HepG2 (cell line): ENCODE measurements around the gene SARS2. TPM values are rescaled to one million over a fixed set of nuclear protein-coding genes. Genes with fewer than 3 reads are reported as not detected.

Experiments
- ARID3A ChIP-seq: IDR thresholded peaks from 2 replicates; pipeline ENCODE4 v1.6.1; 2012; ENCODE audit warnings: low read depth, low read length, improper control_type of control experiment
- ARID4A ChIP-seq: sonication (generic); formaldehyde crosslinking; IDR thresholded peaks from 2 replicates; pipeline ENCODE4 v1.5.0; 2020; ENCODE audit warnings: mild to moderate bottlenecking, missing genetic modification reagents, borderline replicate concordance
- BCL6 ChIP-seq: IDR thresholded peaks from 2 replicates; pipeline ENCODE4 v1.6.1; 2016; ENCODE audit warnings: missing genetic modification reagents, missing compliant biosample characterization
- CERS6 ChIP-seq: sonication (generic); formaldehyde crosslinking; IDR thresholded peaks from 2 replicates; pipeline ENCODE4 v1.5.0; 2020; ENCODE audit warnings: missing genetic modification reagents
- ERF ChIP-seq: IDR thresholded peaks from 2 replicates; pipeline ENCODE4 v1.6.1; 2018; ENCODE audit warnings: missing biosample characterization, missing genetic modification reagents
- GATAD2A ChIP-seq: IDR thresholded peaks from 2 replicates; pipeline ENCODE4 v1.6.1; 2016
- KAT2B ChIP-seq: fragments of 150-350 bp; IDR thresholded peaks from 2 replicates; pipeline ENCODE4 v1.6.1; 2014; ENCODE audit warnings: low read depth, low read length, borderline replicate concordance
- KLF15 ChIP-seq: sonication (generic); formaldehyde crosslinking; IDR thresholded peaks from 2 replicates; pipeline ENCODE4 v1.8.1; 2023; ENCODE audit warnings: borderline replicate concordance, mild to moderate bottlenecking, inconsistent platforms, missing genetic modification reagents, mixed read lengths
- LBX2 ChIP-seq: sonication (generic); formaldehyde crosslinking; IDR thresholded peaks from 2 replicates; pipeline ENCODE4 v1.5.0; 2020; ENCODE audit warnings: missing genetic modification reagents, mild to moderate bottlenecking, borderline replicate concordance
- NBN ChIP-seq: fragments of 450-650 bp; conservative IDR thresholded peaks from 2 replicates; pipeline ENCODE4 v1.6.1; 2017
- PHB2 ChIP-seq: fragments of 450-650 bp; IDR thresholded peaks from 2 replicates; pipeline ENCODE4 v1.6.1; 2018; ENCODE audit not compliant: partially characterized antibody
- PHF21A ChIP-seq: sonication (generic); formaldehyde crosslinking; IDR thresholded peaks from 2 replicates; pipeline ENCODE4 v1.5.0; 2020; ENCODE audit warnings: mild to moderate bottlenecking, missing genetic modification reagents
- SALL2 ChIP-seq: sonication (generic); formaldehyde crosslinking; IDR thresholded peaks from 2 replicates; pipeline ENCODE4 v1.8.1; 2023; ENCODE audit warnings: mild to moderate bottlenecking, missing genetic modification reagents, inconsistent platforms
- U2AF1 ChIP-seq: fragments of 200-400 bp; formaldehyde crosslinking; optimal IDR thresholded peaks from 2 replicates; pipeline ENCODE3; 2017; ENCODE audit warnings: mild to moderate bottlenecking, low read depth, low read length
- ZC3H13 ChIP-seq: sonication (generic); formaldehyde crosslinking; IDR thresholded peaks from 2 replicates; pipeline ENCODE4 v1.8.1; 2023; ENCODE audit warnings: mild to moderate bottlenecking, missing genetic modification reagents, moderate library complexity
- ZNF232 ChIP-seq: sonication (generic); formaldehyde crosslinking; IDR thresholded peaks from 2 replicates; pipeline ENCODE4 v1.4.0; 2020; ENCODE audit warnings: missing genetic modification reagents, borderline replicate concordance
- ZNF263 ChIP-seq: sonication (generic); formaldehyde crosslinking; IDR thresholded peaks from 2 replicates; pipeline ENCODE4 v1.4.0; 2020; ENCODE audit warnings: missing genetic modification reagents
- ZNF432 ChIP-seq: sonication (generic); formaldehyde crosslinking; IDR thresholded peaks from 2 replicates; pipeline ENCODE4 v1.5.0; 2020; ENCODE audit warnings: missing genetic modification reagents, mild to moderate bottlenecking, borderline replicate concordance
- ZNF580 ChIP-seq: IDR thresholded peaks from 2 replicates; pipeline ENCODE4 v1.6.1; 2016; ENCODE audit warnings: low read depth, borderline replicate concordance
- ZUFSP ChIP-seq: sonication (generic); formaldehyde crosslinking; IDR thresholded peaks from 2 replicates; pipeline ENCODE4 v1.9.0; 2021; ENCODE audit warnings: missing genetic modification reagents, mild to moderate bottlenecking, borderline replicate concordance
- polyA plus RNA-seq, 8 experiments: library from polyadenylated mRNA; depleted of rRNA in 3 of 8; stranded (reverse) in 7 of 8; unstranded in 1 of 8; fragments of >200 nt; fragmentation: Illumina TruSeq in 4 of 8; extraction: Trizol in 4 of 8; gene quantifications; 2 replicates each; pipeline versions ENCODE4 v1.2.1 to v1.2.3, GENCODE V29; 2011 to 2016; ENCODE audit warnings: low read depth in 4 of 8, missing spikeins in 1 of 8, mixed read lengths in 1 of 8; ENCODE audit not compliant: insufficient read depth in 1 of 8
- total RNA-seq, 5 experiments: library from RNA; depleted of rRNA; stranded (reverse); fragments of >200 nt; fragmentation: Illumina TruSeq; extraction: Trizol; gene quantifications; 2 replicates each; pipeline ENCODE4 v1.2.3, GENCODE V29; 2016; ENCODE audit warnings: low read depth in 1 of 5

The SARS2 gene
- total and polyA plus RNA-seq, 2 of the 13 experiments (the other 11 are each of a cell fraction or from before 2014, with no cell fraction given) = 40.0 to 48.6 TPM

GRCh38 chr19:38952395-38953165 lies 22.0 kb upstream of the SARS2 start (continued):
- TF ChIP-seq ARID4A (CRISPR knock-in tag) = no peak
- TF ChIP-seq U2AF1 = no peak
- TF ChIP-seq ZC3H13 = peak; percentile 47; the same call in 1 of the 2 replicates
- TF ChIP-seq ZNF263 (CRISPR knock-in tag) = peak; percentile 94
- TF ChIP-seq SALL2 (CRISPR knock-in tag) = no peak
- TF ChIP-seq ZNF232 (CRISPR knock-in tag) = 0 out of 2 replicates have a peak, but pooled peaks have one; percentile 21
- TF ChIP-seq ERF = no peak
- TF ChIP-seq ZUFSP (CRISPR knock-in tag) = no peak
- TF ChIP-seq ZNF580 (CRISPR knock-in tag) = 0 out of 2 replicates have a peak, but pooled peaks have one; percentile 50
- peak; percentile 27; the same call in 1 of the 2 replicates for TF ChIP-seq GATAD2A (CRISPR knock-in tag)
- TF ChIP-seq BCL6 (CRISPR knock-in tag) = 0 out of 2 replicates have a peak, but pooled peaks have one; percentile 20
- no peak for TF ChIP-seq ARID3A
- no peak for TF ChIP-seq ZNF432 (CRISPR knock-in tag)
- TF ChIP-seq KAT2B = no peak
- TF ChIP-seq LBX2 = no peak
- TF ChIP-seq PHF21A (CRISPR knock-in tag) = 0 out of 2 replicates have a peak, but pooled peaks have one; percentile 24
- TF ChIP-seq NBN = no peak
- TF ChIP-seq PHB2 = no peak
- no peak for TF ChIP-seq CERS6
- no peak for TF ChIP-seq KLF15
